Measurements from ENCODE around the gene GFRA1. TPM values are rescaled to one million over a fixed set of nuclear protein-coding genes. Genes with fewer than 3 reads are reported as not detected.

Gene GFRA1
- total and polyA plus RNA-seq, 2 experiments from 2014 or later, result 1.7 to 5.0 TPM

- no peaks in the 10 kb centered on the region for H3K9me3 ChIP-seq (ENCODE audit: low read depth)
- H3K36me3 ChIP-seq, result no peaks in the 10 kb centered on the region
- no peak overlapping the region for H3K4me3 ChIP-seq
- H3K4me1 ChIP-seq (ENCODE audit: low read depth), result peaks cover 9% of the 10 kb centered on the region
- DNase-seq (ENCODE audit: low read depth in 1 of 2, low spot score in 1 of 2), result no peak
- H3K27me3 ChIP-seq, result no peaks in the 10 kb centered on the region
- no peak for TF ChIP-seq CTCF (IDR thresholded peaks at IDR 0.05; ENCODE audit: low read depth, low read length)
- H3K27ac ChIP-seq, result no peak overlapping the region
These were observed 201.4 kb downstream of the GFRA1 start for GRCh38 chr10:116071453-116072148.

- Histone ChIP-seq H3K27ac (no peak overlapping the region), H3K4me3 (no peak overlapping the region), H3K9me3 (ENCODE audit: low read depth) (no peaks in the 10 kb centered on the region), H3K27me3 (no peaks in the 10 kb centered on the region), H3K4me1 (ENCODE audit: low read depth) (peaks cover 9% of the 10 kb centered on the region), H3K36me3 (no peaks in the 10 kb centered on the region)
- DNase-seq (ENCODE audit: low read depth in 1 of 2, low spot score in 1 of 2), result no peak
- TF ChIP-seq CTCF (IDR thresholded peaks at IDR 0.05; ENCODE audit: low read depth, low read length), result no peak
These were observed 202.2 kb downstream of the GFRA1 start for GRCh38 chr10:116070743-116071320.

GRCh38 chr10:116069856-116070255 lies 203.2 kb downstream of the GFRA1 start:
- DNase-seq (ENCODE audit: low read depth in 1 of 2, low spot score in 1 of 2), result no peak
- Histone ChIP-seq H3K36me3 (no peaks in the 10 kb centered on the region), H3K9me3 (ENCODE audit: low read depth) (no peaks in the 10 kb centered on the region), H3K27me3 (no peaks in the 10 kb centered on the region), H3K4me1 (ENCODE audit: low read depth) (peaks cover 9% of the 10 kb centered on the region), H3K27ac (no peak overlapping the region), H3K4me3 (no peak overlapping the region)
- no peak for TF ChIP-seq CTCF (IDR thresholded peaks at IDR 0.05; ENCODE audit: low read depth, low read length)

- Histone ChIP-seq H3K36me3 (no peaks in the 10 kb centered on the region), H3K4me3 (no peak overlapping the region), H3K4me1 (ENCODE audit: low read depth) (peaks cover 1% of the 10 kb centered on the region), H3K9me3 (ENCODE audit: low read depth) (no peaks in the 10 kb centered on the region), H3K27ac (no peak overlapping the region), H3K27me3 (no peaks in the 10 kb centered on the region)
- no peak for DNase-seq (ENCODE audit: low read depth in 1 of 2, low spot score in 1 of 2)
- TF ChIP-seq CTCF (IDR thresholded peaks at IDR 0.05; ENCODE audit: low read depth, low read length), result no peak
These were observed 205.2 kb downstream of the GFRA1 start for GRCh38 chr10:116067825-116068224.

- Histone ChIP-seq H3K27ac (no peak overlapping the region), H3K4me1 (ENCODE audit: low read depth) (peaks cover 5% of the 10 kb centered on the region), H3K27me3 (no peaks in the 10 kb centered on the region), H3K9me3 (ENCODE audit: low read depth) (no peaks in the 10 kb centered on the region), H3K36me3 (no peaks in the 10 kb centered on the region), H3K4me3 (no peak overlapping the region)
- no peak for DNase-seq (ENCODE audit: low read depth in 1 of 2, low spot score in 1 of 2)
- no peak for TF ChIP-seq CTCF (IDR thresholded peaks at IDR 0.05; ENCODE audit: low read depth, low read length)
These were observed 209.9 kb downstream of the GFRA1 start for GRCh38 chr10:116063107-116063506.

Data from cardiac muscle cell (in vitro differentiated cells and primary cell).